ENCODE data around the gene TIGD7. TPM values are rescaled to one million over a fixed set of nuclear protein-coding genes. Genes with fewer than 3 reads are reported as not detected.

The TIGD7 gene
- total RNA-seq, 4 donors from 2014 or later: 6.1 to 8.3 (median 6.6) TPM

DNA sequence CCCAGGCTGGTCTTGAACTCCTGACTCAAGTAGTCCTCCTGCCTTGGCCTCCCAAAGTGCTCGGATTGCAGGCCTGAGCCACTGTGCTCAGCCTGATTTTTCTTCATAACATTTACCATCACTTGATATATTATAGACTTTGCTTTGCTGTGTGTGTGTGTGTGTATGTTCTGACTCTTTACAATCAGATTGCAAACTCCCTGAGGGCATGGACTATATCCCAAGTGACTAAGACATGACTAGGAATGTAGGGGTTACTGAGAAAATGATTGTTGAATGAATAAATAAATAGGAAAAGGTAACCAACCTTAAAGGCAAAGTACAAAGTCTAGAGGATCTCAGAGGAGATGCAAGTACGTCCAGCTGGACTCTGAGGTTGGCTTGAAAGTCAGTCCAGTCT, 40.8 kb upstream of the TIGD7 start:
- H3K4me1 ChIP-seq: no peaks in the 10 kb centered on the region
- no peak overlapping the region for H3K27ac ChIP-seq
- no peaks in the 10 kb centered on the region for H3K36me3 ChIP-seq
- peaks cover 0 to 12% (median 0%) of the 10 kb centered on the region in 4 donors for H3K9me3 ChIP-seq
- no peak overlapping the region for H3K4me3 ChIP-seq
- 56 to 63% methylated on average over 2 of the region's 2 CpGs for WGBS, 2 donors
- H3K27me3 ChIP-seq: no peaks in the 10 kb centered on the region
- TF ChIP-seq, protein P1, sequence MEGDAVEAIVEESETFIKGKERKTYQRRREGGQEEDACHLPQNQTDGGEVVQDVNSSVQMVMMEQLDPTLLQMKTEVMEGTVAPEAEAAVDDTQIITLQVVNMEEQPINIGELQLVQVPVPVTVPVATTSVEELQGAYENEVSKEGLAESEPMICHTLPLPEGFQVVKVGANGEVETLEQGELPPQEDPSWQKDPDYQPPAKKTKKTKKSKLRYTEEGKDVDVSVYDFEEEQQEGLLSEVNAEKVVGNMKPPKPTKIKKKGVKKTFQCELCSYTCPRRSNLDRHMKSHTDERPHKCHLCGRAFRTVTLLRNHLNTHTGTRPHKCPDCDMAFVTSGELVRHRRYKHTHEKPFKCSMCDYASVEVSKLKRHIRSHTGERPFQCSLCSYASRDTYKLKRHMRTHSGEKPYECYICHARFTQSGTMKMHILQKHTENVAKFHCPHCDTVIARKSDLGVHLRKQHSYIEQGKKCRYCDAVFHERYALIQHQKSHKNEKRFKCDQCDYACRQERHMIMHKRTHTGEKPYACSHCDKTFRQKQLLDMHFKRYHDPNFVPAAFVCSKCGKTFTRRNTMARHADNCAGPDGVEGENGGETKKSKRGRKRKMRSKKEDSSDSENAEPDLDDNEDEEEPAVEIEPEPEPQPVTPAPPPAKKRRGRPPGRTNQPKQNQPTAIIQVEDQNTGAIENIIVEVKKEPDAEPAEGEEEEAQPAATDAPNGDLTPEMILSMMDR (IDR thresholded peaks at IDR 0.05): no peak
- no peak for TF ChIP-seq POLR2A (IDR thresholded peaks at IDR 0.05)
- TF ChIP-seq EP300 (IDR thresholded peaks at IDR 0.05): no peak
- DNase-seq (ENCODE audit: low spot score in 2 of 2): no peak

DNA sequence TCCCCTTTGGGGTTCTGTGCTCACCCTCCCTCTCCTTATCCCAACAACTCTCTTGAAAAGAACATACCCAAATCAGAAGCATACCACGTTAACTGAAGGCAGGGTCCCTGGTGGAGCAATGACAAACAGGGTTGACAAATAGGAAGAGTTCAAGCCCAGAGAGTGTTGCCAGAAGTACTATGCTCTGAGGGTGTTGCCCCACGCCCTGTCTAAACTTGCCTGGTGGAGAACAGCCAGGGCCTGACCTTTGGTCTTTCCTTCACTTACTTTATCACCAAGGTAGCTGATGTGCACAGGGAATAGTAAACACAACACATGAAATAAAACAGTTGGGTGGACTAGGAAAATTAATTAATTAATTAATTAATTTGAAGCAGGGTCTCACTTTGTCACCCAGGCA, 23.4 kb upstream of the TIGD7 start:
- Histone ChIP-seq H3K9me3 (peaks cover 0 to 85% (median 16%) of the 10 kb centered on the region in 4 donors), H3K4me3 (no peak overlapping the region), H3K27me3 (no peaks in the 10 kb centered on the region), H3K4me1 (no peaks in the 10 kb centered on the region), H3K27ac (no peak overlapping the region), H3K36me3 (peaks cover 0 to 16% (median 0%) of the 10 kb centered on the region in 3 donors)
- TF ChIP-seq, protein P1 (IDR thresholded peaks at IDR 0.05): no peak
- TF ChIP-seq POLR2A (IDR thresholded peaks at IDR 0.05) (no peak), EP300 (IDR thresholded peaks at IDR 0.05) (no peak)
- DNase-seq (ENCODE audit: low spot score in 2 of 2): no peak
- WGBS, 2 donors: 47 to 63% methylated on average over 2 of the region's 2 CpGs

DNA sequence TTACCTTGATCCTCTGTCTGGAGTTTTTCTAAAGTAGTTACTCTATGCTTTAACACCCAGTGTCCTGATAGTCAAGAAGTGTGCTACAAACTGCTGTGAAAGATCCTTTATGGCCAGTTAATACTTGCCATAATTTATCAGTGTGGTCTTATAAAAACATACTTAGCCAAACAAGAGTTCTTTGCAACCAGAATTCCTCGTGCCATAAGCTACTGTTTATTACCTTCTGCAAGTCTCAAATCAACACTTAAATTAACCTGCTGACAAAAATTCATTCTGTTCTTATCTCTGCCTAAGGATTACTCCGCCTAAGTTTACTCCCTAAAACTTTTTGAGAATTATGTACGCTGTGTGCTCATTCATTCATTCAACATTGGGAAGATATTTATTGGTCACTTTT, 22.9 kb upstream of the TIGD7 start:
- Histone ChIP-seq H3K4me1 (no peaks in the 10 kb centered on the region), H3K27me3 (no peaks in the 10 kb centered on the region), H3K9me3 (peaks cover 0 to 85% (median 17%) of the 10 kb centered on the region in 4 donors), H3K4me3 (no peak overlapping the region), H3K27ac (no peak overlapping the region), H3K36me3 (peaks cover 0 to 21% (median 0%) of the 10 kb centered on the region in 3 donors)
- no peak for DNase-seq (ENCODE audit: low spot score in 2 of 2)
- 46 to 66% methylated on average over 3 of the region's 3 CpGs for WGBS, 2 donors
- TF ChIP-seq, protein P1 (IDR thresholded peaks at IDR 0.05): no peak
- no peak for TF ChIP-seq POLR2A (IDR thresholded peaks at IDR 0.05)
- TF ChIP-seq EP300 (IDR thresholded peaks at IDR 0.05): no peak

DNA sequence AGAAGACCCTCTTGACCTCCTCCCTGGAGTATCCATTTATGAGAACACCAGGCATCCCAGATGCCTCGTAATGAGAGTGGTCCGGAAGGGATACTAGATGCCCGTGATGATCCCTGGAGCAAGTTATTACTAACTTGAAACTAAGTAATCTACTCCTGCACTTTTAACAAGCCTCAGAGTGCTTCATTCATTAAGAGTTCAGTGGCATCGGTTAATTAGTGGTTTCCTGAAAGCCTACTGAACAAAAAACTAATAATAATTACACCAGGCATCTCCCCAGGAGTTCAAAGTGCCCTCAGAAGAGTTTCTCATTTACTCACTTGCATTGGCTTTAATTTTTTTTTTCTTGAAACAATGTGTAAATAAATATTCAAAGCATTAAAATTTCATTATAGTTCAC, 22.3 kb upstream of the TIGD7 start:
- Histone ChIP-seq H3K36me3 (peaks cover 0 to 26% (median 0%) of the 10 kb centered on the region in 3 donors), H3K4me3 (no peak overlapping the region), H3K27me3 (no peaks in the 10 kb centered on the region), H3K9me3 (peaks cover 0 to 87% (median 18%) of the 10 kb centered on the region in 4 donors), H3K27ac (no peak overlapping the region), H3K4me1 (no peaks in the 10 kb centered on the region)
- 84 to 90% methylated on average over 4 of the region's 4 CpGs for WGBS, 2 donors
- no peak for TF ChIP-seq POLR2A (IDR thresholded peaks at IDR 0.05)
- no peak for TF ChIP-seq EP300 (IDR thresholded peaks at IDR 0.05)
- TF ChIP-seq, protein P1 (IDR thresholded peaks at IDR 0.05): no peak
- no peak for DNase-seq (ENCODE audit: low spot score in 2 of 2)

DNA sequence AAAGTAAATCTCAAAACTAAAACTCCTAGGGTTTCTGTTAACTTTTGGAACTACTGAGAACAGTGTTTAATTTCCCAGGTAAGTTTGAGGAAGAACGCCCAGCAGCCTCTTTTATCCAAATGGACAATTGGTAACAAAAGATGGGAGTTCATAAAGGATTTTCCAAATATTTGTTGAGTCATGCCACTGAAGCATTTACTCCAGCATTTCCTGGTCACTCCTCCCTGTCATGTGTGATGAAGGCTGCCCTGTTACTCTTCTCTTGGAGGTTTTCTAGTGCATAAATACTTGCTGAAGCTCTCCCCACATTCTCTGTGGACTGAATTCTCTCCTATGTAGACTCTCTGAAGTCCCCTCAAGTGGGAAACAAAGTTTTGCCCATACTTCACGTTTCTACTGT, 16.6 kb upstream of the TIGD7 start:
- WGBS, 2 donors: 62 to 77% methylated on average over 2 of the region's 2 CpGs
- no peaks in the 10 kb centered on the region for H3K4me1 ChIP-seq
- DNase-seq (ENCODE audit: low spot score in 2 of 2): no peak
- H3K4me3 ChIP-seq: no peak overlapping the region
- H3K9me3 ChIP-seq: peaks cover 7 to 99% (median 46%) of the 10 kb centered on the region in 4 donors
- TF ChIP-seq POLR2A (IDR thresholded peaks at IDR 0.05) (no peak), EP300 (IDR thresholded peaks at IDR 0.05) (no peak)
- TF ChIP-seq, protein P1 (IDR thresholded peaks at IDR 0.05): no peak
- H3K27ac ChIP-seq: no peak overlapping the region
- no peaks in the 10 kb centered on the region for H3K27me3 ChIP-seq
- H3K36me3 ChIP-seq: peaks cover 4 to 55% (median 15%) of the 10 kb centered on the region in 3 donors

Measured in tibial nerve (tissue), 4 donors.